Upper lobe of left lung (tissue), 4 donors: ENCODE data around the gene GALNT15.

ENCODE experiments used
- CTCF ChIP-seq, 6 experiments: fragments of 450-650 bp in 4 of 6; fragments of 200-600 bp in 2 of 6; sonication (generic) in 2 of 6; IDR thresholded peaks; one replicate each; pipeline ENCODE4 v1.5.1; 2016 to 2019; ENCODE audit warnings: antibody characterized with exemption in 6 of 6
- EP300 ChIP-seq, 4 donors: sonication (generic); formaldehyde crosslinking; IDR thresholded peaks; one replicate each; pipeline ENCODE4 v1.5.1; 2017; ENCODE audit warnings: antibody characterized with exemption in 4 of 4, control low read depth in 2 of 4

- no peak for TF ChIP-seq CTCF (IDR thresholded peaks at IDR 0.05)
- no peak for TF ChIP-seq EP300 (IDR thresholded peaks at IDR 0.05)
Measured at GRCh38 chr3:16252243-16252978, 77.9 kb downstream of the GALNT15 start.
